GM19452 (cell line): ENCODE data around the gene GPANK1.

Source experiments
- ATAC-seq: cut with Tn5 transposase; IDR thresholded peaks from one replicate; pipeline ENCODE4 v1.9.1; 2021; ENCODE audit not compliant: unreplicated experiment

The GPANK1 gene

GRCh38 chr6:31621320-31621939, 43.4 kb downstream of the GPANK1 start:
- no peak for ATAC-seq

- ATAC-seq = peak; percentile 52
These were observed 44.0 kb downstream of the GPANK1 start, which contains the start of gene PRRC2A for GRCh38 chr6:31620586-31621319. Gene PRRC2A, plus strand, starts transcription at chr6:31620715. Its CDS starts 2,075 bp downstream, at chr6:31622790.

GRCh38 chr6:31619805-31620585, 44.8 kb downstream of the GPANK1 start:
- ATAC-seq = peak; percentile 72

GRCh38 chr6:31617010-31617409, 47.8 kb downstream of the GPANK1 start:
- no peak for ATAC-seq

- ATAC-seq = no peak
These were observed 49.0 kb downstream of the GPANK1 start for GRCh38 chr6:31615748-31616147.

GRCh38 chr6:31614684-31615578, 49.9 kb downstream of the GPANK1 start, which contains the start of gene AIF1:
Gene AIF1, plus strand, starts transcription at chr6:31615234. Its CDS starts 96 bp downstream, at chr6:31615330.
- no peak for ATAC-seq

- no peak for ATAC-seq
These were observed 50.6 kb downstream of the GPANK1 start for GRCh38 chr6:31614075-31614619.
